Transverse colon (tissue), 3 donors: Measurements from ENCODE around the gene SAP130.

Source experiments
- EP300 ChIP-seq: sonication (generic); formaldehyde crosslinking; IDR thresholded peaks from one replicate; pipeline ENCODE4 v1.6.1; 2017; ENCODE audit warnings: antibody characterized with exemption, low read depth
- TF ChIP-seq, protein P1 (sequence below), 5 experiments: fragments of 200-600 bp in 3 of 5; fragments of 450-650 bp in 2 of 5; sonication (generic) in 3 of 5; IDR thresholded peaks; 1 replicate in 2 of 5; 2 replicates in 3 of 5; pipeline ENCODE4 v1.5.1; 2016 to 2017; ENCODE audit warnings: antibody characterized with exemption in 5 of 5, inconsistent platforms in 3 of 5, mild to moderate bottlenecking in 2 of 5, moderate library complexity in 1 of 5

DNA sequence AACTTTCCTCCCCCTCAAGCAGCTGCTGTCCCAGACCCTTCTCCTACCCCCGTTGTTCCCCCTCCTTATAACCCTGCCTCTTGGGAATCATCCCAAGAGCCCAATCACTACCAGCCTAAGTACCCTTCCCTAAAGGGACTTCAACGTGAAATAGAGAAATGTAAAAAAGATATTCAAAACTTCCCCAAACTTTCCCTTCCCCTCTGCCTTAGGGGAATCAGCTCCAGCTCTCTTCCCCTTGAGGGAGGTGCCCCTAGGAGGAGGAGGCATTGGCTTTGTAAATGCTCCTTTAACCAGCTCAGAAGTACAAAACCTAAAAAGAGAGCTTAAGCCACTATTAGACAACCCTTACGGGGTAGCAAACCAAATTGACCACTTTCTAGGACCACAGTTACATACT, 10.6 kb upstream of the SAP130 start:
- TF ChIP-seq, protein P1, sequence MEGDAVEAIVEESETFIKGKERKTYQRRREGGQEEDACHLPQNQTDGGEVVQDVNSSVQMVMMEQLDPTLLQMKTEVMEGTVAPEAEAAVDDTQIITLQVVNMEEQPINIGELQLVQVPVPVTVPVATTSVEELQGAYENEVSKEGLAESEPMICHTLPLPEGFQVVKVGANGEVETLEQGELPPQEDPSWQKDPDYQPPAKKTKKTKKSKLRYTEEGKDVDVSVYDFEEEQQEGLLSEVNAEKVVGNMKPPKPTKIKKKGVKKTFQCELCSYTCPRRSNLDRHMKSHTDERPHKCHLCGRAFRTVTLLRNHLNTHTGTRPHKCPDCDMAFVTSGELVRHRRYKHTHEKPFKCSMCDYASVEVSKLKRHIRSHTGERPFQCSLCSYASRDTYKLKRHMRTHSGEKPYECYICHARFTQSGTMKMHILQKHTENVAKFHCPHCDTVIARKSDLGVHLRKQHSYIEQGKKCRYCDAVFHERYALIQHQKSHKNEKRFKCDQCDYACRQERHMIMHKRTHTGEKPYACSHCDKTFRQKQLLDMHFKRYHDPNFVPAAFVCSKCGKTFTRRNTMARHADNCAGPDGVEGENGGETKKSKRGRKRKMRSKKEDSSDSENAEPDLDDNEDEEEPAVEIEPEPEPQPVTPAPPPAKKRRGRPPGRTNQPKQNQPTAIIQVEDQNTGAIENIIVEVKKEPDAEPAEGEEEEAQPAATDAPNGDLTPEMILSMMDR (IDR thresholded peaks at IDR 0.05): no peak
- no peak for TF ChIP-seq EP300
